ENCODE data around the gene CALCOCO2.
"Not testable (repeated sequence)": the region's sequence is repeated elsewhere in the genome, so short reads cannot be mapped to it uniquely, and the experiment has no call there.

Gene CALCOCO2

GRCh38 chr17:48831549-48831883 lies 681 bp downstream of the CALCOCO2 start:
- Histone ChIP-seq H3K36me3 (ENCODE audit: control insufficient read depth, insufficient read depth, low read length) (no peaks in the 10 kb centered on the region), H3K9me3 (ENCODE audit: control insufficient read depth, insufficient read depth, low read depth, low read length) (no peaks in the 10 kb centered on the region), H3K4me3 (ENCODE audit: low read depth, low read length) (peak overlapping the region; percentile 99), H3K27me3 (ENCODE audit: control insufficient read depth, insufficient read depth, low read length) (no peaks in the 10 kb centered on the region), H3K27ac (ENCODE audit: low read depth, low read length) (no peak overlapping the region), H3K9ac (ENCODE audit: low read length) (peak overlapping the region; percentile 66), H3K4me1 (ENCODE audit: control insufficient read depth, insufficient read depth, low read length) (peaks cover 6% of the 10 kb centered on the region; the same call in 1 of the 2 replicates)

- Histone ChIP-seq H3K27me3 (ENCODE audit: control insufficient read depth, insufficient read depth, low read length) (no peaks in the 10 kb centered on the region), H3K4me1 (ENCODE audit: control insufficient read depth, insufficient read depth, low read length) (peaks cover 6% of the 10 kb centered on the region; the same call in 1 of the 2 replicates), H3K27ac (ENCODE audit: low read depth, low read length) (no peak overlapping the region), H3K9me3 (ENCODE audit: control insufficient read depth, insufficient read depth, low read depth, low read length) (no peaks in the 10 kb centered on the region), H3K4me3 (ENCODE audit: low read depth, low read length) (no peak overlapping the region), H3K36me3 (ENCODE audit: control insufficient read depth, insufficient read depth, low read length) (no peaks in the 10 kb centered on the region), H3K9ac (ENCODE audit: low read length) (no peak overlapping the region)
Measured at GRCh38 chr17:48834973-48835372, 4.1 kb downstream of the CALCOCO2 start.

- H3K4me1 ChIP-seq (ENCODE audit: control insufficient read depth, insufficient read depth, low read length): peaks cover 6% of the 10 kb centered on the region; the same call in 1 of the 2 replicates
Measured at GRCh38 chr17:48835971-48836370, 5.1 kb downstream of the CALCOCO2 start.

GRCh38 chr17:48837458-48837857 lies 6.6 kb downstream of the CALCOCO2 start:
- not testable (repeated sequence) for H3K4me1 ChIP-seq (ENCODE audit: control insufficient read depth, insufficient read depth, low read length); H3K27me3 ChIP-seq (ENCODE audit: control insufficient read depth, insufficient read depth, low read length)

More at GRCh38 chr17:48835971-48836370, 5.1 kb downstream of the CALCOCO2 start:
- no peaks in the 10 kb centered on the region for H3K27me3 ChIP-seq (ENCODE audit: control insufficient read depth, insufficient read depth, low read length)
- no peak overlapping the region for H3K27ac ChIP-seq (ENCODE audit: low read depth, low read length)
- no peak overlapping the region for H3K9ac ChIP-seq (ENCODE audit: low read length)
- no peak overlapping the region for H3K4me3 ChIP-seq (ENCODE audit: low read depth, low read length)
- H3K36me3 ChIP-seq (ENCODE audit: control insufficient read depth, insufficient read depth, low read length): no peaks in the 10 kb centered on the region
- H3K9me3 ChIP-seq (ENCODE audit: control insufficient read depth, insufficient read depth, low read depth, low read length): no peaks in the 10 kb centered on the region

GRCh38 chr17:48840441-48840840 lies 9.6 kb downstream of the CALCOCO2 start:
- Histone ChIP-seq H3K27ac (ENCODE audit: low read depth, low read length) (no peak overlapping the region), H3K27me3 (ENCODE audit: control insufficient read depth, insufficient read depth, low read length) (no peaks in the 10 kb centered on the region), H3K9ac (ENCODE audit: low read length) (no peak overlapping the region), H3K4me3 (ENCODE audit: low read depth, low read length) (no peak overlapping the region), H3K9me3 (ENCODE audit: control insufficient read depth, insufficient read depth, low read depth, low read length) (no peaks in the 10 kb centered on the region), H3K36me3 (ENCODE audit: control insufficient read depth, insufficient read depth, low read length) (peaks cover 4% of the 10 kb centered on the region), H3K4me1 (ENCODE audit: control insufficient read depth, insufficient read depth, low read length) (no peaks in the 10 kb centered on the region)

More at GRCh38 chr17:48837458-48837857, 6.6 kb downstream of the CALCOCO2 start:
- not testable (repeated sequence) for H3K4me3 ChIP-seq (ENCODE audit: low read depth, low read length); H3K27ac ChIP-seq (ENCODE audit: low read depth, low read length); H3K9me3 ChIP-seq (ENCODE audit: control insufficient read depth, insufficient read depth, low read depth, low read length); H3K36me3 ChIP-seq (ENCODE audit: control insufficient read depth, insufficient read depth, low read length); H3K9ac ChIP-seq (ENCODE audit: low read length)

GRCh38 chr17:48841395-48841831 lies 10.6 kb downstream of the CALCOCO2 start:
- no peak overlapping the region for H3K9ac ChIP-seq (ENCODE audit: low read length)
- no peaks in the 10 kb centered on the region for H3K9me3 ChIP-seq (ENCODE audit: control insufficient read depth, insufficient read depth, low read depth, low read length)
- H3K27me3 ChIP-seq (ENCODE audit: control insufficient read depth, insufficient read depth, low read length): no peaks in the 10 kb centered on the region
- H3K4me3 ChIP-seq (ENCODE audit: low read depth, low read length): no peak overlapping the region
- H3K4me1 ChIP-seq (ENCODE audit: control insufficient read depth, insufficient read depth, low read length): no peaks in the 10 kb centered on the region
- no peak overlapping the region for H3K27ac ChIP-seq (ENCODE audit: low read depth, low read length)
- H3K36me3 ChIP-seq (ENCODE audit: control insufficient read depth, insufficient read depth, low read length): peaks cover 4% of the 10 kb centered on the region

GRCh38 chr17:48842746-48843145 lies 11.9 kb downstream of the CALCOCO2 start:
- H3K4me3 ChIP-seq (ENCODE audit: low read depth, low read length): no peak overlapping the region
- H3K9me3 ChIP-seq (ENCODE audit: control insufficient read depth, insufficient read depth, low read depth, low read length): no peaks in the 10 kb centered on the region
- H3K9ac ChIP-seq (ENCODE audit: low read length): no peak overlapping the region
- H3K27me3 ChIP-seq (ENCODE audit: control insufficient read depth, insufficient read depth, low read length): no peaks in the 10 kb centered on the region
- H3K36me3 ChIP-seq (ENCODE audit: control insufficient read depth, insufficient read depth, low read length): peaks cover 4% of the 10 kb centered on the region
- no peak overlapping the region for H3K27ac ChIP-seq (ENCODE audit: low read depth, low read length)
- H3K4me1 ChIP-seq (ENCODE audit: control insufficient read depth, insufficient read depth, low read length): no peaks in the 10 kb centered on the region

- peaks cover 6% of the 10 kb centered on the region for H3K36me3 ChIP-seq (ENCODE audit: control insufficient read depth, insufficient read depth, low read length)
- no peaks in the 10 kb centered on the region for H3K4me1 ChIP-seq (ENCODE audit: control insufficient read depth, insufficient read depth, low read length)
- no peak overlapping the region for H3K4me3 ChIP-seq (ENCODE audit: low read depth, low read length)
Measured at GRCh38 chr17:48843187-48843900, 12.5 kb downstream of the CALCOCO2 start.

GRCh38 chr17:48850792-48851323 lies 20.0 kb downstream of the CALCOCO2 start:
- peaks cover 45% of the 10 kb centered on the region for H3K36me3 ChIP-seq (ENCODE audit: control insufficient read depth, insufficient read depth, low read length)
- no peak overlapping the region for H3K9ac ChIP-seq (ENCODE audit: low read length)
- H3K9me3 ChIP-seq (ENCODE audit: control insufficient read depth, insufficient read depth, low read depth, low read length): no peaks in the 10 kb centered on the region
- no peaks in the 10 kb centered on the region for H3K27me3 ChIP-seq (ENCODE audit: control insufficient read depth, insufficient read depth, low read length)
- H3K27ac ChIP-seq (ENCODE audit: low read depth, low read length): no peak overlapping the region
- H3K4me1 ChIP-seq (ENCODE audit: control insufficient read depth, insufficient read depth, low read length): no peaks in the 10 kb centered on the region
- no peak overlapping the region for H3K4me3 ChIP-seq (ENCODE audit: low read depth, low read length)

More at GRCh38 chr17:48843187-48843900, 12.5 kb downstream of the CALCOCO2 start:
- no peaks in the 10 kb centered on the region for H3K9me3 ChIP-seq (ENCODE audit: control insufficient read depth, insufficient read depth, low read depth, low read length)
- no peak overlapping the region for H3K27ac ChIP-seq (ENCODE audit: low read depth, low read length)
- H3K9ac ChIP-seq (ENCODE audit: low read length): no peak overlapping the region
- no peaks in the 10 kb centered on the region for H3K27me3 ChIP-seq (ENCODE audit: control insufficient read depth, insufficient read depth, low read length)

GRCh38 chr17:48854774-48855476 lies 24.1 kb downstream of the CALCOCO2 start:
- Histone ChIP-seq H3K36me3 (ENCODE audit: control insufficient read depth, insufficient read depth, low read length) (peaks cover 34% of the 10 kb centered on the region), H3K4me1 (ENCODE audit: control insufficient read depth, insufficient read depth, low read length) (no peaks in the 10 kb centered on the region)

More at GRCh38 chr17:48854774-48855476, 24.1 kb downstream of the CALCOCO2 start:
- Histone ChIP-seq H3K9ac (ENCODE audit: low read length) (no peak overlapping the region), H3K4me3 (ENCODE audit: low read depth, low read length) (no peak overlapping the region), H3K9me3 (ENCODE audit: control insufficient read depth, insufficient read depth, low read depth, low read length) (no peaks in the 10 kb centered on the region), H3K27ac (ENCODE audit: low read depth, low read length) (no peak overlapping the region), H3K27me3 (ENCODE audit: control insufficient read depth, insufficient read depth, low read length) (no peaks in the 10 kb centered on the region)

All from HUES6 (cell line).